Smooth muscle cell (in vitro differentiated cells): Measurements from ENCODE around the gene ITIH1. TPM values are rescaled to one million over a fixed set of nuclear protein-coding genes. Genes with fewer than 3 reads are reported as not detected.

Experiments
- DNase-seq: peaks from one replicate; lab custom pipeline; 2025; ENCODE audit not compliant: unreplicated experiment; lab: John Stamatoyannopoulos, UW
- H2AFZ ChIP-seq: fragments of 200-600 bp; sonication (generic); 2 replicates; pipeline ENCODE4 v1.6.0; 2016; ENCODE audit warnings: antibody characterized with exemption, low read depth, mild to moderate bottlenecking
- H3F3A ChIP-seq: fragments of 200-600 bp; sonication (generic); 2 replicates; pipeline ENCODE4 v1.6.0; 2017; ENCODE audit warnings: antibody characterized with exemption, low read depth
- H3K27ac ChIP-seq: fragments of 200-600 bp; sonication (generic); 2 replicates; pipeline ENCODE4 v1.5.1; 2016; ENCODE audit warnings: low read depth, mild to moderate bottlenecking
- H3K27me3 ChIP-seq: fragments of 200-600 bp; sonication (generic); 2 replicates; pipeline ENCODE4 v1.6.1; 2016; ENCODE audit warnings: low read depth, mild to moderate bottlenecking
- H3K36me3 ChIP-seq: fragments of 200-600 bp; sonication (generic); 2 replicates; pipeline ENCODE4 v1.5.1; 2016; ENCODE audit warnings: low read depth
- H3K4me1 ChIP-seq: fragments of 200-600 bp; sonication (generic); 2 replicates; pipeline ENCODE4 v1.5.1; 2016; ENCODE audit warnings: low read depth
- H3K4me2 ChIP-seq: fragments of 200-600 bp; sonication (generic); 2 replicates; pipeline ENCODE4 v1.6.0; 2016; ENCODE audit warnings: mild to moderate bottlenecking
- H3K4me3 ChIP-seq: fragments of 200-600 bp; sonication (generic); 2 replicates; pipeline ENCODE4 v1.5.1; 2016; ENCODE audit warnings: mild to moderate bottlenecking
- H3K79me2 ChIP-seq: fragments of 200-600 bp; sonication (generic); 2 replicates; pipeline ENCODE4 v1.6.0; 2016; ENCODE audit warnings: low read depth, mild to moderate bottlenecking
- H3K9ac ChIP-seq: fragments of 200-600 bp; sonication (generic); 2 replicates; pipeline ENCODE4 v1.6.0; 2016; ENCODE audit warnings: low read depth
- H3K9me3 ChIP-seq: fragments of 200-600 bp; sonication (generic); replicated peaks from 2 replicates; pipeline ENCODE4 v1.5.1; 2016; ENCODE audit warnings: low read depth
- H4K20me1 ChIP-seq: fragments of 200-600 bp; sonication (generic); 2 replicates; pipeline ENCODE4 v1.6.0; 2016; ENCODE audit warnings: low read depth
- CTCF ChIP-seq: fragments of 200-600 bp; sonication (generic); IDR thresholded peaks from 2 replicates; pipeline ENCODE4 v1.5.1; 2017; ENCODE audit warnings: borderline replicate concordance, mild to moderate bottlenecking, antibody characterized with exemption; ENCODE audit not compliant: insufficient read depth, poor library complexity, severe bottlenecking
- WGBS: methylation state at CpG from one replicate; pipeline ENCODE4 v1.1.7; 2016; ENCODE audit warnings: low lambda C conversion rate; 5-methylcytosine and 5-hydroxymethylcytosine counted together
- polyA plus RNA-seq: library from polyadenylated mRNA; unstranded; fragments of >200 nt; fragmentation: Nextera tagmentation; extraction: Ambion mirVana; gene quantifications from 2 replicates; pipeline ENCODE4 v1.2.1, GENCODE V29; 2016
- total RNA-seq: library from RNA; depleted of rRNA; stranded (reverse); fragments of >200 nt; gene quantifications from 2 replicates; pipeline ENCODE4 v1.2.3, GENCODE V29; 2014

Gene ITIH1
- total and polyA plus RNA-seq, 2 experiments from 2014 or later: not detected

- no peak for DNase-seq
- Histone ChIP-seq H2AFZ (no peak overlapping the region), H3K36me3 (no peaks in the 10 kb centered on the region), H3K4me1 (no peaks in the 10 kb centered on the region), H3K79me2 (no peaks in the 10 kb centered on the region), H3K9ac (no peak overlapping the region), H3F3A (no peaks in the 10 kb centered on the region), H3K4me2 (no peak overlapping the region), H3K9me3 (no peaks in the 10 kb centered on the region), H3K4me3 (no peak overlapping the region), H4K20me1 (no peaks in the 10 kb centered on the region), H3K27me3 (no peaks in the 10 kb centered on the region), H3K27ac (no peak overlapping the region)
- TF ChIP-seq CTCF: no peak
- 89% methylated on average over 9 of the region's 9 CpGs for WGBS
Observed at GRCh38 chr3:52793702-52794611, 16.6 kb downstream of the ITIH1 start.

DNA sequence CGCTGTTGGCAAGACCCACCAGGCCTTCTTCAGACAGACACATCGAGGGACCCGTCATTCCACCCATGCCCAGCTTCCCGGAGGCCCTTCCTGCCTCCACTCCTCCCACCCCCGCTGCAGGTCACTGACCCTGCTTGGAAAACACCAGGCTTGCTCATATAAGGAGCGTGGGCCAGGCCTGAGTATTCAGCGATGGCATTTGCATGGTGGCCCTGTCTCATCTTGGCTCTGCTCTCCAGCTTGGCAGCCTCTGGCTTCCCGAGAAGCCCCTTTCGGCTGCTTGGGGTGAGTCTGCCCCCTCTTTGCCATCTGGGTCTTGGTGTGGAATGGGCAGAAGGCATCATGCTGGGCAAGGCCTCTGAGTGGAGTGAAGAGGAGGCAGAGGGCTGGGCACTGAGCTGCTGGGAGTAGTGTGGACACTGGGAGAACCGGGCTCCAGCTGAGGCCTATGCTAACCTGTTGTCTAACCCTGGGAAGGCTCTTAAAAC is 17.3 kb downstream of the ITIH1 start, which contains the start of gene ITIH3:
TSS of gene ITIH3 (plus strand) at position 185 of the 488 bp plus-strand sequence. CDS start at position 193, 8 bp downstream.
- Histone ChIP-seq H3K79me2 (no peaks in the 10 kb centered on the region), H3K4me3 (no peak within 1 kb of the TSS), H3K36me3 (no peaks in the 10 kb centered on the region), H3K4me1 (no peaks in the 10 kb centered on the region), H4K20me1 (no peaks in the 10 kb centered on the region), H3F3A (no peaks in the 10 kb centered on the region), H3K9me3 (no peaks in the 10 kb centered on the region), H2AFZ (no peak within 1 kb of the TSS), H3K27ac (no peak within 1 kb of the TSS), H3K27me3 (no peaks in the 10 kb centered on the region), H3K9ac (no peak within 1 kb of the TSS), H3K4me2 (no peak within 1 kb of the TSS)
- DNase-seq: no peak
- 90% methylated on average over 10 of the region's 10 CpGs for WGBS
- no peak for TF ChIP-seq CTCF

GRCh38 chr3:52795298-52795900 is 18.0 kb downstream of the ITIH1 start:
- Histone ChIP-seq H3K36me3 (no peaks in the 10 kb centered on the region), H3K9ac (no peak overlapping the region), H3K9me3 (no peaks in the 10 kb centered on the region), H3K4me2 (no peak overlapping the region), H3K4me3 (no peak overlapping the region), H2AFZ (no peak overlapping the region), H4K20me1 (no peaks in the 10 kb centered on the region), H3K79me2 (no peaks in the 10 kb centered on the region), H3K4me1 (no peaks in the 10 kb centered on the region), H3F3A (no peaks in the 10 kb centered on the region), H3K27me3 (no peaks in the 10 kb centered on the region), H3K27ac (no peak overlapping the region)
- WGBS: 91% methylated on average over 9 of the region's 9 CpGs
- no peak for TF ChIP-seq CTCF
- no peak for DNase-seq
